Adrenal gland (tissue), 12 donors: ENCODE data around the gene CSNK1G3. TPM values are rescaled to one million over a fixed set of nuclear protein-coding genes. Genes with fewer than 3 reads are reported as not detected.

Experiments used
- DNase-seq, 7 donors: peaks; one replicate each; pipeline ENCODE4 v3.0.0-alpha.2; 2019 to 2020
- H3K27ac ChIP-seq, 5 donors: fragments of 200-600 bp; sonication (generic) in 4 of 5; 1 replicate in 3 of 5; 2 replicates in 2 of 5; pipeline versions ENCODE4 v1.5.1 to v1.8.0; 2016 to 2020; ENCODE audit warnings: mild to moderate bottlenecking in 1 of 5
- H3K27me3 ChIP-seq: fragments of 200-600 bp; 2 replicates; pipeline ENCODE4 v1.8.0; 2021
- H3K36me3 ChIP-seq, 2 donors: fragments of 200-600 bp; replicated peaks in 1 of 2; 1 replicate in 1 of 2; 2 replicates in 1 of 2; pipeline versions ENCODE4 v1.5.1 to v1.8.0; 2018 to 2022
- H3K4me1 ChIP-seq, 2 donors: fragments of 200-600 bp; replicated peaks in 1 of 2; 1 replicate in 1 of 2; 2 replicates in 1 of 2; pipeline versions ENCODE4 v1.5.1 to v1.8.0; 2018 to 2021
- H3K4me3 ChIP-seq, 4 donors: fragments of 200-600 bp; sonication (generic) in 3 of 4; one replicate each; pipeline ENCODE4 v1.5.1; 2016 to 2018
- H3K9me3 ChIP-seq, 3 donors: fragments of 200-600 bp; sonication (generic) in 1 of 3; replicated peaks in 1 of 3; 1 replicate in 2 of 3; 2 replicates in 1 of 3; pipeline versions ENCODE4 v1.5.1 to v1.8.0; 2016 to 2021
- CTCF ChIP-seq, 6 experiments: fragments of 450-650 bp in 4 of 6; fragments of 200-600 bp in 2 of 6; sonication (generic) in 1 of 6; IDR thresholded peaks; 1 replicate in 5 of 6; 2 replicates in 1 of 6; pipeline versions ENCODE4 v1.5.1 to v1.8.0; 2016 to 2021; ENCODE audit warnings: antibody characterized with exemption in 6 of 6, mild to moderate bottlenecking in 2 of 6, moderate library complexity in 1 of 6
- POLR2A ChIP-seq, 2 donors: fragments of 450-650 bp; IDR thresholded peaks; one replicate each; pipeline ENCODE4 v1.6.1; 2017; ENCODE audit warnings: antibody characterized with exemption in 2 of 2, mild to moderate bottlenecking in 2 of 2, moderate library complexity in 1 of 2
- WGBS, 4 donors: extraction: QIAGEN DNeasy Blood & Tissue Kit in 2 of 4; methylation state at CpG; one replicate each; pipeline versions ENCODE4 v1.1.5 to v1.1.7; 2013 to 2017; 5-methylcytosine and 5-hydroxymethylcytosine counted together
- intact Hi-C, 2 donors: fragments of 100-400 bp; cut with DNase I; formaldehyde crosslinking; loops; one replicate each; pipeline versions ENCODE4 v1.14.1 to v1.15.0; 2022 to 2023
- polyA plus RNA-seq, 3 donors: library from polyadenylated mRNA; stranded (reverse); fragments of 200-250 nt in 2 of 3; fragments of 350-450 nt in 1 of 3; fragmentation: Illumina TruSeq in 1 of 3; extraction: RNeasy Lipid Tissue Mini Kit (QIAGEN cat#74804) in 1 of 3; gene quantifications; one replicate each; pipeline ENCODE4 v1.2.3, GENCODE V29; 2013 to 2014
- total RNA-seq, 9 donors: library from RNA; depleted of rRNA in 4 of 9; stranded (reverse); fragments of >200 nt in 4 of 9; fragments of 120-200 nt in 1 of 9; fragmentation: NEBNext Ultra II Directional in 1 of 9; extraction: Animal tissue kit (Norgen Biotek cat#: 25700) in 1 of 9; gene quantifications; one replicate each; pipeline versions ENCODE4 v1.1.0 to v1.2.4, GENCODE V29; 2013 to 2023
- donor health status: healthy with polysubstance abuse.
- donor health status: Bipolar disorder and iron deficiency.
- donor health status: DM: yes; HTN: yes; CAD: no.
- donor health status: DM: no; HTN: no; CAD: no.
- donor health status: DM: no; HTN: no; CAD: no.
- donor health status: DM: yes; HTN: yes; CAD: no.

CSNK1G3 gene
- total and polyA plus RNA-seq, 12 donors: 7.3 to 36.2 (median 28.9) TPM

- TF ChIP-seq CTCF (IDR thresholded peaks at IDR 0.05) (no peak), POLR2A (IDR thresholded peaks at IDR 0.05) (no peak)
- Histone ChIP-seq H3K36me3 (no peaks in the 10 kb centered on the region), H3K27me3 (no peaks in the 10 kb centered on the region), H3K9me3 (peaks cover 0 to 7% (median 0%) of the 10 kb centered on the region in 3 donors), H3K27ac (no peak overlapping the region), H3K4me1 (no peaks in the 10 kb centered on the region), H3K4me3 (no peak overlapping the region)
- intact Hi-C loops: no loop called here
- WGBS, 4 donors: 88 to 96% (median 92%) methylated on average over 1 of the region's 1 CpG
- no peak for DNase-seq
Observed at GRCh38 chr5:123561230-123561629, 49.3 kb downstream of the CSNK1G3 start.

- H3K27ac ChIP-seq: no peak overlapping the region
- no peaks in the 10 kb centered on the region for H3K36me3 ChIP-seq
- TF ChIP-seq POLR2A (IDR thresholded peaks at IDR 0.05) (no peak), CTCF (IDR thresholded peaks at IDR 0.05) (no peak)
- no peak for DNase-seq
- no peaks in the 10 kb centered on the region for H3K27me3 ChIP-seq
- intact Hi-C loops: no loop called here
- H3K4me1 ChIP-seq: no peaks in the 10 kb centered on the region
- no peak overlapping the region for H3K4me3 ChIP-seq
- no peaks in the 10 kb centered on the region for H3K9me3 ChIP-seq
Observed at GRCh38 chr5:123571927-123572326, 60.0 kb downstream of the CSNK1G3 start.

DNA sequence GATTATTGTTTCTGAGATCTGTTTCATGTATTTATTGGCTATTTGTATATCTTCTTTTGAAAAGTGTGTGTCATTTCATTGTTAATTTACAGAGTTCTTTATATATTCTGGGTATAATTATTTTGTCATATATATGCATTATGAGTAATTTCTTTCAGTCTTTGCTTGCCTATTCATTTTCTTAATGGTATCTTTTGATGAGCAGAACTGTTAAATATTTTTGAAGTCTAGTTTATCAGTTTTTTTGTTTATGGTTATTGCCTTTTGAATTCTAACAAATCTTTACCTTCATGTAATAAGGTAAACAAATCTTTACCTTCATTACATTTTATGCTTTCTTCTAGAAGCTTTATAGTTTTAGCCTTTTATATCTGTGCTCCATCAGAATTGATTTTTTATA, 66.4 kb downstream of the CSNK1G3 start:
- H3K27ac ChIP-seq: no peak overlapping the region
- DNase-seq: no peak

DNA sequence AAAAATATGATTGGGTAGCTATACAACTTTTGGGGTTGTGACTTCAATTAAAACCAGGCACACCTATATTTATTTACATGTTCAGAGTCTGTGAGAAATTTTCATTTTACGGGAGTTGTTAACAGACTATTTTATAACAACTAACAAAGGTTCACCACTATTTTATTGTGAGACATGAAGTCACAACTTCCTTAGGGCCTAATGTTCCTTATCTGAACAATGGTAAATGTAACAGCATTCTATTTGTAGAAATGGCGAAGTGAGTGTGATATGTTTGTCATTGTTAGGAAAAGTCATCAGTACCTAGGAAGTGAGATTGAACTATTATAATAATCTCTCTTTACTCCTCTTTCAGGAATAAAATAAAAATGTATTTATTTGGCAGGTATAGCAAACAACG, 67.4 kb downstream of the CSNK1G3 start:
- intact Hi-C loops: no loop called here
- TF ChIP-seq CTCF (IDR thresholded peaks at IDR 0.05): no peak
- no peak for TF ChIP-seq POLR2A (IDR thresholded peaks at IDR 0.05)
- DNase-seq: no peak
- H3K9me3 ChIP-seq: peaks cover 0 to 9% (median 0%) of the 10 kb centered on the region in 3 donors
- H3K27ac ChIP-seq: no peak overlapping the region
- no peak overlapping the region for H3K4me3 ChIP-seq
- no peaks in the 10 kb centered on the region for H3K36me3 ChIP-seq
- no peaks in the 10 kb centered on the region for H3K27me3 ChIP-seq
- peaks cover 4 to 9% of the 10 kb centered on the region in 2 donors for H3K4me1 ChIP-seq
- WGBS, 4 donors: 92 to 96% (median 95%) methylated on average over 3 of the region's 3 CpGs

More for the DNA sequence above, 66.4 kb downstream of the CSNK1G3 start:
- Histone ChIP-seq H3K4me3 (no peak overlapping the region), H3K36me3 (no peaks in the 10 kb centered on the region), H3K4me1 (peaks cover 4 to 9% of the 10 kb centered on the region in 2 donors), H3K9me3 (peaks cover 0 to 9% (median 0%) of the 10 kb centered on the region in 3 donors), H3K27me3 (no peaks in the 10 kb centered on the region)
- intact Hi-C loops: no loop called here
- TF ChIP-seq CTCF (IDR thresholded peaks at IDR 0.05): no peak
- no peak for TF ChIP-seq POLR2A (IDR thresholded peaks at IDR 0.05)
